Measurements from ENCODE around the gene HDAC9. TPM values are rescaled to one million over a fixed set of nuclear protein-coding genes. Genes with fewer than 3 reads are reported as not detected.

HDAC9 gene
- 14.4 TPM for polyA plus RNA-seq (2013, experiment 1 of 2)
- 12.2 TPM for polyA plus RNA-seq (2013, experiment 2 of 2)

DNA sequence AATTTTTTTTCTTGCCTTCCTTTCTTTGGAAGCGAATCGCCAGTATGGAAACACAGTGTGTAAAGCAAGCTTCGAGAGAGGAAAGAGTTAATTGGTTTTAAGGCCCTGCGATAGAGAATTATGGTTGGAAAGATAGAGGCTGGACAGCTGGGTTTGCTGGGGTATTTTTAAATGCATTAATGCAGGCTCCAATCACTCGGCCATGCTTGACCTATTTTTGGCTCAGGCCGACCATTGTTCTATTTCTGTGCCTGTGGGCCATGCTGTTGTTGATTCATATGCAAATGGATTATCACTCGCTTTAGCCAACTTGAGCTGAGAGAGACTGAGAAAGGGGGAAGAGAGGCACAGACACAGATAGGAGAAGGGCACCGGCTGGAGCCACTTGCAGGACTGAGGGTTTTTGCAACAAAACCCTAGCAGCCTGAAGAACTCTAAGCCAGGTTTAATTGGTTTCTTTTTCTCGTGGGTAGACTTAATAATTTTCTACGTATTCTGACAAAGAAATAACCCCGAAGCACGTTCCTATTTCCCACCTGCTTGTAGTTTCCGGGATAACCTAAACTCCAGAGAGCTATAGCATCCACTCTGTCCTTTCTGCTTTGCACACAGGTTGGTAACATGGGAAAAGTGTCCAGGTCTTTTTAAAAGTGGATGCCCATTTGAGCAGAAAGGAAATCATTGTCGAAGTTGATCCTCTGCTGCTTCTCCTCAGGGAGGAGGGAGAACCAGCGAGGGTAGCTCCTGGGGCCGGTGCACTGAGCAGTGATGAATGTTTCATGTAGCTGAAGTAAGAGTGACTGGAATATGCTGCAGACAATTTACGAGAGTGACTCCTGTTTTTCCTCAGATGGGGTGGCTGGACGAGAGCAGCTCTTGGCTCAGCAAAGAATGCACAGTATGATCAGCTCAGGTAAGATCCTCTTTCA lies at the start of gene HDAC9:
HDAC9 (plus strand) TSS at position 338 of the 929 bp plus-strand sequence; CDS start at position 892, 554 bp downstream.
- peak within 1 kb of the TSS; percentile 34 for H3K4me3 ChIP-seq (ENCODE audit: extremely low read depth, insufficient read depth, low read length, poor library complexity, severe bottlenecking)
- H3K27ac ChIP-seq (ENCODE audit: low read depth, low read length, severe bottlenecking) = peak within 1 kb of the TSS; percentile 44
- H3K36me3 ChIP-seq (ENCODE audit: control insufficient read depth, insufficient read depth, low read length) = no peaks in the 10 kb centered on the region
- 9 to 14% methylated on average over 11 of the region's 18 CpGs for WGBS, 2 experiments (ENCODE audit: insufficient coverage in 2 of 2)
- peaks cover 7% of the 10 kb centered on the region for H3K4me1 ChIP-seq (ENCODE audit: control insufficient read depth, insufficient read depth, low read length, poor library complexity, severe bottlenecking)
- H3K9me3 ChIP-seq (ENCODE audit: control insufficient read depth, low read length) = no peaks in the 10 kb centered on the region

DNA sequence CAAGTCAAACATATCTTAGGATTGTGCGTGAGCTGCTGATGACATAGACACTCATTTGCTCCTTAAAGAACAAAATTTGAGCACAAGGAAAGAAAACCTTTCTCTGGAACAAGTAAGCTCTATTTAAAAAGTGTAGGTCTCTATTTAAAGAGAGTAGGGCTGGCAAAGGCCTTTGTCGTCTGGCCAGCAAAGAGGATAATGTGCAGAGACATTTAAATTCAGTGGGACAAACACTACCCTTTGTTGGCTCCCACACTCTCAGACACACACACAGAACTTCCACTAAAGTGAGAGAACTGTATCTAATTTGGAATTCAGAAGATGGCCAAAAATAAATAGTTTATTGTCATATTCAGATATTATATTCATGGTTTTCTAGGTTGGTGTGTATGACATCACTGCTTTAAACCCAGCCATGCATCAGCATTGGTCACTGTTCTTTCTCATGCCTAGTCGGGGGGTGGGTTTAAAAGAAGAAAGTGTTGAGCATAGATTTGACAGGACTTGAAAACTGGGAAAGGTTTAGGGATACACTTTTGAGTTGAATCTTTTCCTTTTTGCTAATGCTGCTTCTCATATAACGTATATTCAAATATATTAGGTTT lies 49.5 kb upstream of the HDAC9 start:
- no peak overlapping the region for H3K4me3 ChIP-seq (ENCODE audit: extremely low read depth, insufficient read depth, low read length, poor library complexity, severe bottlenecking)
- H3K27ac ChIP-seq (ENCODE audit: low read depth, low read length, severe bottlenecking) = peak overlapping the region; percentile 72
- H3K4me1 ChIP-seq (ENCODE audit: control insufficient read depth, insufficient read depth, low read length, poor library complexity, severe bottlenecking) = no peaks in the 10 kb centered on the region
- WGBS, 2 experiments (ENCODE audit: insufficient coverage in 2 of 2) = no CpG with 5 or more reads among the region's 4 CpGs
- H3K36me3 ChIP-seq (ENCODE audit: control insufficient read depth, insufficient read depth, low read length) = no peaks in the 10 kb centered on the region
- no peaks in the 10 kb centered on the region for H3K9me3 ChIP-seq (ENCODE audit: control insufficient read depth, low read length)

DNA sequence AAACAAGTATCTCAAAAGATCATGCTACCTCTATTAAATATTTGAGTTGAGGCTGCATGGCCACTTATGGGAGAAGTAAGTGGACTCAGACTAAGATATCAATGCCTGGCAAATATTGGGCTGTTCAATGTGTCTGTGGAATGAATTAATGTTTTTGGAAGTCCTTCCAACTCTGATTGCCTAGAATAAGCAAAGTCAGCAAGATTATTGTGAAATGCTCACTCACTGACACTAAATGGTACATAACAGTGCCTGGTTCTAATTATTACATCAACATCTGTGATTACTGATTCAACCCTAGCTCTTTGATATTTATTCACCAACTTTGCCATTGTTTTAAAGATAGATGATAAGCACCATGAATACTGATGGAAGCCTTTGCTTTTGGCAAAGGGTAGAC lies 45.5 kb upstream of the HDAC9 start:
- Histone ChIP-seq H3K36me3 (ENCODE audit: control insufficient read depth, insufficient read depth, low read length) (no peaks in the 10 kb centered on the region), H3K27ac (ENCODE audit: low read depth, low read length, severe bottlenecking) (no peak overlapping the region), H3K9me3 (ENCODE audit: control insufficient read depth, low read length) (no peaks in the 10 kb centered on the region), H3K4me1 (ENCODE audit: control insufficient read depth, insufficient read depth, low read length, poor library complexity, severe bottlenecking) (no peaks in the 10 kb centered on the region), H3K4me3 (ENCODE audit: extremely low read depth, insufficient read depth, low read length, poor library complexity, severe bottlenecking) (no peak overlapping the region)

DNA sequence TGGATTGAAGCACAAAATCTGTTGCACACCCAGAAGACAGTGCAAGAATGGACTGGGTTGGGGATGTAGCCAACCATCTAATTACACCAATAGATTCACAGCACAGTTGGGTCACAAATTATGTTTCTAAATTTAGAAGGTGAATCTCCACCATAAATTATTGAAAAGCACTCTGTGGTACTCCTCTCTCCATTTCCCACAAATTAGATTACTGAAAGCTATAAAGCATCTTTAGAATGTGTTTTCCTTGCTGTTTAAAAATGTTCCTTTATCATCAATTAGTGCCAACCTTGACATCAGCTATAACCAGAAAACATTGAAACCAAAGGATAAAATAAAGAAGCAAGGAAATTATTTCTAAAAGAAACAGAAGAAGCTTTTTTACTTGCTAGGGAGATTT lies 39.9 kb upstream of the HDAC9 start:
- Histone ChIP-seq H3K9me3 (ENCODE audit: control insufficient read depth, low read length) (no peaks in the 10 kb centered on the region), H3K27ac (ENCODE audit: low read depth, low read length, severe bottlenecking) (no peak overlapping the region), H3K4me1 (ENCODE audit: control insufficient read depth, insufficient read depth, low read length, poor library complexity, severe bottlenecking) (no peaks in the 10 kb centered on the region), H3K4me3 (ENCODE audit: extremely low read depth, insufficient read depth, low read length, poor library complexity, severe bottlenecking) (no peak overlapping the region), H3K36me3 (ENCODE audit: control insufficient read depth, insufficient read depth, low read length) (no peaks in the 10 kb centered on the region)

DNA sequence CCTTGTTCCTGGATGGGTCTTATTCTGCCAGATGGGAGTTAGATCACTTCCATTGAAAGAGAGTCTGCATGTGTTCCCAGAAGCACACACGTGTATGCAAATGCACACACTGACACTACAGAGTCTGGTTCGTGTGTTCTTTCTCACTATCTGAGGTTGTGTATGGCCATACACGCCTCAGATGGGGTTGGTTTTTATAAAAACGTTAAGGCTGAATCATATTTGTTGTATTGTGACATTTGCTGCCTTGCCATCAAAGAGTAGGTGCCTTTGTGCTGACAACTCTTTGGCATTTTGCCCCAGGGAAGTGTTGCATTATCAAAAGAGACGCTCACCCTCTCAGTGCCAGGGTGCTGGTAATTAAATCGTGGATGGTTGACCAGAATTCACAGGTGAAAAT lies 37.7 kb upstream of the HDAC9 start:
- H3K27ac ChIP-seq (ENCODE audit: low read depth, low read length, severe bottlenecking) = no peak overlapping the region
- H3K4me1 ChIP-seq (ENCODE audit: control insufficient read depth, insufficient read depth, low read length, poor library complexity, severe bottlenecking) = no peaks in the 10 kb centered on the region
- no peaks in the 10 kb centered on the region for H3K9me3 ChIP-seq (ENCODE audit: control insufficient read depth, low read length)
- no peaks in the 10 kb centered on the region for H3K36me3 ChIP-seq (ENCODE audit: control insufficient read depth, insufficient read depth, low read length)
- 81 to 92% methylated on average over 5 to 6 of the region's 6 CpGs for WGBS, 2 experiments (ENCODE audit: insufficient coverage in 2 of 2)
- H3K4me3 ChIP-seq (ENCODE audit: extremely low read depth, insufficient read depth, low read length, poor library complexity, severe bottlenecking) = no peak overlapping the region

DNA sequence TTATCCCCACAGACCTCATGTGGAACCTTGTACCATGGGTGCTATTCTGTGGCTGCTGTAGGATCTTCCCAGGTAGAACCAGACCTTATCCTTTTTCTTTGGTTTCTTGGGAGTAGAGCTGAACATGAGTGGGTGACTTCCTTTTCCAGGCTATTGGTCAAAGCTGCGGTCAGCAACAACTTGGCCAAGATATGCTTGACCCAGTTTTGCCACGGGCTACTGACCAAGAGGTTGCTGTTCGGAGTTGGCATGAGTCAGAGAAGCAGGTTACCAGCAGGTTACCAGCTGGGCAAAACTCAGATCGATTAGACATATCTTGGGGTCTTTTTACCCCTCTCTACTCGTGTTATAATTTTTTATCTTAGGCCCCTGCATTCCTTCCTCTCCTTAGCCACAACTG lies 36.7 kb upstream of the HDAC9 start:
- no peaks in the 10 kb centered on the region for H3K9me3 ChIP-seq (ENCODE audit: control insufficient read depth, low read length)

DNA sequence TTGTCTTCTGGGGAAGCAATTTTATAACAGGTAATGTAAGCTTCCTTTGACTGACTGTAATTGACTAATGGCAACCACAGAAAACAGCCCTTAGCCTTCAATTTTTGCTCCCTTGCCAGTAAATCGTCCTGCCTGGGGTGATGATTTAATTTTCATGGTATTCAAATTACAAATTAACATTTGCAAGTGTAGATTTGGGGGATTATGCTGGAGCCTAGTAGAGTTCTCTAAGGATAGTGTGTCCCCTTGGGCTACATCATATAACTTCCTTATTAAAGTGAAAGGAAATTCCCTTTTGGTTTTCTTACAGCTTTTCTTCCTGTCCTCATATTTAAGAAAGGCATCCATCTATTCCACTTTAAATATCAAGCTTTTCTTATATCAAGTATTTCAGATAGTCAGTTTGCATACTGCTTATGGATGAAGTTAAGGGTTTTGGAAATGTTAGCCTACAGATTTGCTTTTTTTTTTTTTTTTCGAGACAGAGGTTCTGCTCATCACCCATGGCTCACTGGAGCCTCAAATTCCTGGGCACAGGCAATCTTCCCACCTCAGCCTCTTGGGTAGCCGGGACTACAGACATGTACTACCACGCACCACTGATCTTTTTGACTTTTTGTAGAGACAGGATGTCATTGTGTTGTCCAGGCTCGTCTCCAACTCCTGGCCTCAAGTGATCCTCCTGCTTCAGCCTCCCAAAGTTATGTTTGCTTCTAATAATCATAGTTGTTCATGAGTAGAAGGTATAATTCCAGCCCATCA lies 35.9 kb upstream of the HDAC9 start:
- Histone ChIP-seq H3K27ac (ENCODE audit: low read depth, low read length, severe bottlenecking) (no peak overlapping the region), H3K4me1 (ENCODE audit: control insufficient read depth, insufficient read depth, low read length, poor library complexity, severe bottlenecking) (no peaks in the 10 kb centered on the region), H3K9me3 (ENCODE audit: control insufficient read depth, low read length) (no peaks in the 10 kb centered on the region), H3K4me3 (ENCODE audit: extremely low read depth, insufficient read depth, low read length, poor library complexity, severe bottlenecking) (no peak overlapping the region), H3K36me3 (ENCODE audit: control insufficient read depth, insufficient read depth, low read length) (no peaks in the 10 kb centered on the region)
- WGBS, 2 experiments (ENCODE audit: insufficient coverage in 2 of 2) = 78 to 100% methylated on average over 2 of the region's 5 CpGs

More for the DNA sequence above, 36.7 kb upstream of the HDAC9 start:
- H3K36me3 ChIP-seq (ENCODE audit: control insufficient read depth, insufficient read depth, low read length) = no peaks in the 10 kb centered on the region
- H3K4me3 ChIP-seq (ENCODE audit: extremely low read depth, insufficient read depth, low read length, poor library complexity, severe bottlenecking) = no peak overlapping the region
- H3K27ac ChIP-seq (ENCODE audit: low read depth, low read length, severe bottlenecking) = no peak overlapping the region
- 87 to 100% methylated on average over 3 to 5 of the region's 5 CpGs for WGBS, 2 experiments (ENCODE audit: insufficient coverage in 2 of 2)
- no peaks in the 10 kb centered on the region for H3K4me1 ChIP-seq (ENCODE audit: control insufficient read depth, insufficient read depth, low read length, poor library complexity, severe bottlenecking)

DNA sequence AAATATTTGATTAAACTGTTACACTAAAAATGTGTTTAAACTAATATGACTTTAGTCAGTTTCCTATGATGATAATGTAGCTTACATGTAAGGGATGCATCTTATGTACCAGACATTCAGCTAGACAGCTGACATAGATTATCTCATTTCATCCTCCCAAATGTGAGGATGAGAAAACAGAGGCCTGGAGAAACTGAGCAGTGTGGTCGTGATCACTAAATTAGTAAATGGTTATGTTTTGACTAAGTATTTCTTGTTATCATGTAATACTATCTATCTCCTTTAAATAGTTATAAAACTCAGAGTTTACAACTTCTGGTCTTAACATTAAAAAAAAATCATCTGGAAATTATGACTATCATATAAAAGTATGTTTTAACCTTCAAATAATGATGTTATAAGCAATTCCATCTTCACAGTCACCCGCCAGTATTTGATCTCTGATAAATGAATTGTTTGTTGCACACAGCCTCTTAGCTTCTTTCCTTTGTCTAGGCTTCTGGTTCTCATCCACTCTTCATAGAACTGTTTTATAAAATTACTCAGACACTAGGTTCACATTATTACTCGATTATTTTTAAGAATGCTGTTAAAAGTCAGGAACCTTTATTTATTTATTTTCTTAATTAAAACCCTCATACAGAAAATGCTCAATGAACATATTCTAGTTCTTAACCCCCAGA lies 33.6 kb upstream of the HDAC9 start:
- no peak overlapping the region for H3K27ac ChIP-seq (ENCODE audit: low read depth, low read length, severe bottlenecking)
- H3K4me3 ChIP-seq (ENCODE audit: extremely low read depth, insufficient read depth, low read length, poor library complexity, severe bottlenecking) = no peak overlapping the region
- H3K36me3 ChIP-seq (ENCODE audit: control insufficient read depth, insufficient read depth, low read length) = no peaks in the 10 kb centered on the region
- 100% methylated on average over 1 of the region's 3 CpGs; no CpG with 5 or more reads in 1 of the 2 experiments for WGBS, 2 experiments (ENCODE audit: insufficient coverage in 2 of 2)
- peaks cover 3% of the 10 kb centered on the region for H3K4me1 ChIP-seq (ENCODE audit: control insufficient read depth, insufficient read depth, low read length, poor library complexity, severe bottlenecking)
- H3K9me3 ChIP-seq (ENCODE audit: control insufficient read depth, low read length) = no peaks in the 10 kb centered on the region

DNA sequence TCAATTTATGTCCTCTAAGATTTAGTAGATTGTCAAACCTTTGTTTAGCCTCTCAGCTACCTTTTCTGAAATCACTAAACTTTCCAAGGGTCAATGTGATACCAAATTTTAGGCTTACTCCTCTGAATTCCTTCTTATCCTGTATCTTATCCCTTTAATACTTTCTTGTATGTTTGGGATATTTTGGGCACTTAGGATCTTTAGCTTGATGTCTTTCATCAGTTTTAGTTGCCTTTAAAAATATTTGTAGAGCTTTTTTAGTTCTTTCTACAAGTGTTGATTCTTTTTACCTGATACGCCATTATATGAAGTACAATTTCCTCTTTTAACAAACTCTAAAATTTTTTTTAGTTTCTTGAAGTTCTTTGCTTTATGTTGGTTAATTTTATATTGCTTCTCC lies 30.7 kb upstream of the HDAC9 start:
- Histone ChIP-seq H3K4me3 (ENCODE audit: extremely low read depth, insufficient read depth, low read length, poor library complexity, severe bottlenecking) (no peak overlapping the region), H3K9me3 (ENCODE audit: control insufficient read depth, low read length) (no peaks in the 10 kb centered on the region), H3K4me1 (ENCODE audit: control insufficient read depth, insufficient read depth, low read length, poor library complexity, severe bottlenecking) (peaks cover 3% of the 10 kb centered on the region), H3K27ac (ENCODE audit: low read depth, low read length, severe bottlenecking) (no peak overlapping the region), H3K36me3 (ENCODE audit: control insufficient read depth, insufficient read depth, low read length) (no peaks in the 10 kb centered on the region)
- WGBS, 2 experiments (ENCODE audit: insufficient coverage in 2 of 2) = no CpG with 5 or more reads among the region's 1 CpG

DNA sequence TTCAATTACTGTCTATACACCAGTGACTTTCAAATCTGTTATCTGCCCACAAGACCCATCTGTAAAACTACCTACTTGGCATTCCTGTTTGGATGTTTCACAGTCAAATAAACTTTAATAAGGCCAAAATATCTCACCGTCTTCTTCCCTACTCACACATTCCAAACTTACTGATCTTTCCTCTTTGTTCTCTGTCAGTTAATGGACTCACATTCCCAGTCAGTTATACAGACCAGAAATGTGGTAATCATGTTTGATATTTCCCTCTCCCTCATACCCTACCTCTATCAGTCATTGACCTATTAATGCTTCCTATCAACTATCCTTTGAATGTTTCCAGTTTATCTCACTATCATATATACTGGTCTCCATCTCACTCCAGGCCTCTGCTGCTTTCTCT lies 28.5 kb upstream of the HDAC9 start:
- no peak overlapping the region for H3K27ac ChIP-seq (ENCODE audit: low read depth, low read length, severe bottlenecking)
- no peaks in the 10 kb centered on the region for H3K36me3 ChIP-seq (ENCODE audit: control insufficient read depth, insufficient read depth, low read length)
- 86 to 100% methylated on average over 1 of the region's 1 CpG for WGBS, 2 experiments (ENCODE audit: insufficient coverage in 2 of 2)
- H3K4me1 ChIP-seq (ENCODE audit: control insufficient read depth, insufficient read depth, low read length, poor library complexity, severe bottlenecking) = peaks cover 3% of the 10 kb centered on the region
- H3K4me3 ChIP-seq (ENCODE audit: extremely low read depth, insufficient read depth, low read length, poor library complexity, severe bottlenecking) = no peak overlapping the region
- H3K9me3 ChIP-seq (ENCODE audit: control insufficient read depth, low read length) = no peaks in the 10 kb centered on the region

Data from mesodermal cell (in vitro differentiated cells).